Muscle of leg (tissue), 11 donors: ENCODE measurements around the gene CRADD. TPM values are rescaled to one million over a fixed set of nuclear protein-coding genes. Genes with fewer than 3 reads are reported as not detected.

Source experiments
- DNase-seq: peaks from one replicate; pipeline ENCODE4 v3.0.0; 2013
- H3K27ac ChIP-seq: one replicate; pipeline ENCODE4 v1.5.1; 2013; ENCODE audit warnings: mild to moderate bottlenecking, low read length, control low read depth
- H3K27me3 ChIP-seq: one replicate; pipeline ENCODE4 v1.6.1; 2013; ENCODE audit warnings: low read length; ENCODE audit not compliant: control insufficient read depth, insufficient read depth
- H3K36me3 ChIP-seq: one replicate; pipeline ENCODE4 v1.6.1; 2013; ENCODE audit warnings: low read length; ENCODE audit not compliant: control insufficient read depth, insufficient read depth
- H3K4me1 ChIP-seq: one replicate; pipeline ENCODE4 v1.6.1; 2013; ENCODE audit warnings: low read length; ENCODE audit not compliant: control insufficient read depth, insufficient read depth
- H3K4me3 ChIP-seq: one replicate; pipeline ENCODE4 v1.5.1; 2013; ENCODE audit warnings: low read length, control low read depth
- H3K9me3 ChIP-seq: replicated peaks from 2 replicates; pipeline ENCODE4 v1.6.1; 2013; ENCODE audit warnings: low read depth, low read length; ENCODE audit not compliant: control insufficient read depth
- WGBS: methylation state at CpG from one replicate; pipeline ENCODE4 v1.1.5; 2013; ENCODE audit warnings: missing lambda C conversion rate; ENCODE audit not compliant: insufficient coverage; 5-methylcytosine and 5-hydroxymethylcytosine counted together
- polyA plus RNA-seq, 8 donors: library from polyadenylated mRNA; unstranded; fragments of 120-200 nt; gene quantifications; one replicate each; pipeline versions ENCODE4 v1.2.1 to v1.2.3, GENCODE V29; 2013; ENCODE audit warnings: inconsistent platforms in 1 of 8, low replicate concordance in 1 of 8; ENCODE audit not compliant: insufficient read length in 8 of 8, insufficient read depth in 1 of 8
- total RNA-seq: library from RNA; stranded (reverse); fragments of 120-200 nt; gene quantifications from one replicate; pipeline ENCODE4 v1.2.4, GENCODE V29; 2013

Gene CRADD
- total and polyA plus RNA-seq, 9 donors = 9.1 to 15.2 (median 12.9) TPM

DNA sequence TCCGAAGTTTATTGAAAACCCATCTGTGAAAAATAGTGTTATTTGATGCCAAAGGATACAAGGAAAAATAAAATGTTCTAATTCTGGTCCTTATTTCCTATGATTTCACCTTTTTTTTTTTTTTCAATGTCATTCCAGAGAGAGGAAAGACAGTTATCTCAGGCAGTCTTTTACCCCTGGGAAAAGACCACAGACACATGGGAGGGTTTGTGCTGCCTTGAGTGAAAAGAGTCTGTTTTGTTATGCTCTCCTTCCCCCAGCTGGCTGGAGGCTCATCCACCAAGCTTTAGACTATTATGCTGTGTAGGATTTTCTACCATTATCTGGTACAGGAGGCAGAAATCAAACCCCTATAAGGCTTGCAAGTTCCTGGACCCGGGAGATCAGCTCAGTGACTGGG, 151.8 kb downstream of the CRADD start:
- Histone ChIP-seq H3K4me3 (no peak overlapping the region), H3K4me1 (peaks cover 33% of the 10 kb centered on the region), H3K9me3 (no peaks in the 10 kb centered on the region), H3K27ac (peak overlapping the region; percentile 67), H3K27me3 (no peaks in the 10 kb centered on the region), H3K36me3 (no peaks in the 10 kb centered on the region)
- no CpG with 5 or more reads among the region's 2 CpGs for WGBS
- peak; percentile 76 for DNase-seq

DNA sequence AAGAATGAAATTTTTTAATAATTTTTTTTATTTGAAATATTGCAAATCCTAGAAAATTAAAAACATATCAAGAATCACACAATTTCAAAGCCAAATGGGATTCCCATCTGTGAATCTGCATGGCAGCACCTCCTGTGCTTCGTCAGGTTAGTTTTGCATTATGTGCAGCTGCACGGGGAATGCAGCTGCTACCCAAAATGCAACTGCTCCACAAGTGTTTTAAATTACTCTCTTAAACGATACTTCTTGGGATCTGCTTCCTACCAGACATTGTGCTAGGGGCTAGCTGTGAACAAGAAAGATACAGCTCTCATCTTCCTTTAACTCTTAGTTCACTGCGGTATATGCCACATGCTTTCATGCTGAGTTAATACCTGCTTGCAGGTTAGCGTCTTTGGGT, 154.2 kb downstream of the CRADD start:
- peak; percentile 52 for DNase-seq

DNA sequence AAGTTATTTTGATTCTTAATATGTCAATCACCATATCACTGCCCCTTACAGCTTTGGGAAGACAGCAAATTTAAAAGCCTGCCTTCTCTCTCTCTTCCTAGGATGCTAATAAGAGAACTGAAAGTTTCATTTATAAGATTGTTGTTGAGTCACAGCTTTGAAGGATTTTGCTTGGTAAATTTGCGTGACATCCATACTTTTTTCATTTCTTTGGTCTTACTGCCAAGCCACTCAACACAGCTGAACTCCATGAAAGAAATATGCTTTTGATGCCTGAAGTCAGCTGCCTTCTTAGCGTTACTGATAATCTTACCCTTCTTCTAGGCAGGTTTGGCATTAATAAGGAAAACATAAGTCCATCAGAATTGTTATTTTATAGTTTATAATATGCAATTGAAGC, 155.0 kb downstream of the CRADD start:
- no CpG with 5 or more reads among the region's 2 CpGs for WGBS
- Histone ChIP-seq H3K9me3 (no peaks in the 10 kb centered on the region), H3K27ac (no peak overlapping the region), H3K27me3 (no peaks in the 10 kb centered on the region), H3K4me1 (peaks cover 12% of the 10 kb centered on the region), H3K4me3 (no peak overlapping the region), H3K36me3 (no peaks in the 10 kb centered on the region)
- DNase-seq = no peak

More for the DNA sequence above, 154.2 kb downstream of the CRADD start:
- Histone ChIP-seq H3K9me3 (no peaks in the 10 kb centered on the region), H3K36me3 (no peaks in the 10 kb centered on the region), H3K4me1 (peaks cover 17% of the 10 kb centered on the region), H3K27ac (no peak overlapping the region), H3K4me3 (no peak overlapping the region), H3K27me3 (no peaks in the 10 kb centered on the region)
- 51% methylated on average over 5 of the region's 5 CpGs for WGBS

DNA sequence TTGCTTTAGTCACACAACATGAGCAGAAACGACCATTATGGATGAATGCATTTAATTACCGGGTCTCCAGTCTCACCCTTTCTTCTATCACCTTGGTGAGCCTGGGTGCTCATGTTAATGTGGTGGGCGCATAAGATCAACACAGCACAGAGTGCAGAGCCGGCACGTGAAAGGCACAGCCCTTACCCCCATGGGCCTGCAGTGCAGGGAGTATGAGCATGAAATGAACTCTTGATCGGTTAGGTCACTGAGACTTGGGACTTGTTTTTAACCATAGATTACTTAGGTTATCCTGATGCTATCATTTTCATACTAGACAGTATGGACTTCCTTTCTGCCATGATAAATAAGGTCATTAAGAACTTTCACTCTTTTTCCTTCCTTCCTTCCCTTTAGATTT, 156.8 kb downstream of the CRADD start:
- no CpG with 5 or more reads among the region's 6 CpGs for WGBS
- H3K4me1 ChIP-seq = peaks cover 15% of the 10 kb centered on the region
- no peak overlapping the region for H3K27ac ChIP-seq
- H3K27me3 ChIP-seq = no peaks in the 10 kb centered on the region
- DNase-seq = no peak
- no peaks in the 10 kb centered on the region for H3K36me3 ChIP-seq
- H3K9me3 ChIP-seq = no peaks in the 10 kb centered on the region
- H3K4me3 ChIP-seq = no peak overlapping the region

DNA sequence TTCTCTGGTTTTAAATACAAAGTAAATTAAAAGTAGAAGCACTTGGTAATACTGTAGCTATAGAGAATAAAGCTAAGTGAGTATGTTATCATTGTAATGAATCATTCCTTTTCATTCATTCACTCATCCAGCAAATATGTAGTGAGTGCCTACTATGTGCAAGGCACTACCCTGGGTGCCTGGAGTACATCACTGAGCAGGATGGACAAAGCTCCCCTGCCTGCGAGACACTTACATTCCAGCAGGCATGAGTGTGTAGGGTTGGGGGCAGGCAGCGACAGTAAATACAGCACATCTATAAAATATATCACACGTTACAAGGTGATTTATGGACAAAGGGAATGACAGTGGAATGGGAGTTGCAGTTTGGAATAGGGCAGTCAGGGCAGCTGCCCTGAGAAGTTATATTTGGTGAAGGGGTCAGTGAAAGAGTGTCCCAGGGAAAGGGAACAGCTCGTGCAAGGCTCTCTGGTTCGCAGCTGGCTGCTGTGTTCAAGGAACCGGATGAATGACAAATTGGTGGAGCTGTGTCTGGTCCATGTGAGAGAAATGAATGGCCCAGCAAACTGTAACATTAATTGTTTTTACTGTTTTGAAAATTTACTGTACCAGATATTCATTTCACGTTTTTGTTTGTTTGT, 159.6 kb downstream of the CRADD start:
- Histone ChIP-seq H3K27ac (no peak overlapping the region), H3K36me3 (no peaks in the 10 kb centered on the region), H3K27me3 (no peaks in the 10 kb centered on the region), H3K4me3 (no peak overlapping the region), H3K4me1 (peaks cover 3% of the 10 kb centered on the region), H3K9me3 (no peaks in the 10 kb centered on the region)
- DNase-seq = no peak
- WGBS = 73% methylated on average over 3 of the region's 7 CpGs

DNA sequence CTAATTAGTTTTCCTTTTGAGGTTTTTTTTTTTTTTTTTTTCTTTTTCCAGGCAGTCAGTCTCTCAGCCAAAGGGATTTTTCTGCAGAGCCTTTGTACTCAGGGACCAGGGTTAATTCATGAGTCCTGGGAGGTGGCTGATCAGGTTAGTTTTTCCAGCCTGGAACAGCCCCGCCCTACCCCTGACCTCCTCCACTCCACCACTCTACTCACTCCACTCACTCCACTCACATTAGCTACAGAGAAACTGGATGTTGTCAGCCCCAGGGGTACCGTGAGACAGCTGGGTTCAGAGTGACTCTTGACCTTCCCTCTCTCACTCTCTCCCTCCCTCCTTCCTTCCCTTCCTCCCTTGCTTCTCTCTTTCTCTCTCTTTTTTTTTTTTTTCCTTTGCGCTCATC, 161.0 kb downstream of the CRADD start:
- 54% methylated on average over 2 of the region's 3 CpGs for WGBS
- no peak overlapping the region for H3K27ac ChIP-seq
- peak; percentile 47 for DNase-seq

DNA sequence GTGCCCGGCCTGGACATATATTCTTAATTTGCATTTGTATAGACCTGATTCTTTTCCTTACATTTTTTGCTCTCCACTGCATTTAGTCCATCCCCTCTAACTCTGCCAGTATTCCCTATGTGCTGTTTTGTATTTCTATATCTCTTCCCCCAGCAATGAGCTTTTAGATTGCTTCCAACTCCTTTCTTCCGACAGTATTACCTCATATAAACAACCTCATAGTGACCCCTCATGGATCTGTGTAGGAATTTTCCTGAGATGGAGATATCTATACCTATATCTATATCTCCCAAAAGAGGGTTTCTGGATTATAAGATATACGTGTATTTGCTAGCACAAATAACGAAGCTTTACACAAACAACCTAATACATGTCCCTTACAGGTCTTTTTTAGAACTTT, 161.9 kb downstream of the CRADD start:
- H3K9me3 ChIP-seq = no peaks in the 10 kb centered on the region
- no peak overlapping the region for H3K27ac ChIP-seq
- peak; percentile 46 for DNase-seq
- 80% methylated on average over 1 of the region's 4 CpGs for WGBS
- H3K36me3 ChIP-seq = no peaks in the 10 kb centered on the region
- peaks cover 3% of the 10 kb centered on the region for H3K4me1 ChIP-seq
- H3K27me3 ChIP-seq = no peaks in the 10 kb centered on the region
- H3K4me3 ChIP-seq = no peak overlapping the region

More for the DNA sequence above, 161.0 kb downstream of the CRADD start:
- Histone ChIP-seq H3K36me3 (no peaks in the 10 kb centered on the region), H3K9me3 (no peaks in the 10 kb centered on the region), H3K4me1 (peaks cover 3% of the 10 kb centered on the region), H3K4me3 (no peak overlapping the region), H3K27me3 (no peaks in the 10 kb centered on the region)

DNA sequence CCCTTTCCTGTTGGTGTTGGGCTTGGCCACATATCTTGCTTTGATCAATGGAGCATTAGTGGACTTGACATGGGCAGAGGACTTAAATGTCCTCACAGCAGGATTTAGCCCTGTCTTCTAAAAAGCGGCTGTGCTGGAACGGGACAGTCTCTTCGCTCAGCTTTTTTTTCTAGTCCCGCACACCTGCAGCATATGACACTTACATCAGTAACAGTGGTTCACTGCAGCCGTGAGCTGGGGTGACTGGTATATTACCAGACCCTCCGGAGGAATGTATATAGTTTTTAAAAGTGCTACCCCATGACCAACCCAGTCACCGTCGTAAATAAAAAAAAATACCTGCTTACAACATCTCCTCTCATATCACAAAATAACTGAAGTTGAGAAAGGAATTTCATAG, 164.5 kb downstream of the CRADD start:
- H3K27ac ChIP-seq = no peak overlapping the region
- 100% methylated on average over 3 of the region's 8 CpGs for WGBS
- H3K4me1 ChIP-seq = peaks cover 13% of the 10 kb centered on the region
- H3K4me3 ChIP-seq = no peak overlapping the region
- no peak for DNase-seq
- no peaks in the 10 kb centered on the region for H3K9me3 ChIP-seq
- H3K27me3 ChIP-seq = no peaks in the 10 kb centered on the region
- no peaks in the 10 kb centered on the region for H3K36me3 ChIP-seq

DNA sequence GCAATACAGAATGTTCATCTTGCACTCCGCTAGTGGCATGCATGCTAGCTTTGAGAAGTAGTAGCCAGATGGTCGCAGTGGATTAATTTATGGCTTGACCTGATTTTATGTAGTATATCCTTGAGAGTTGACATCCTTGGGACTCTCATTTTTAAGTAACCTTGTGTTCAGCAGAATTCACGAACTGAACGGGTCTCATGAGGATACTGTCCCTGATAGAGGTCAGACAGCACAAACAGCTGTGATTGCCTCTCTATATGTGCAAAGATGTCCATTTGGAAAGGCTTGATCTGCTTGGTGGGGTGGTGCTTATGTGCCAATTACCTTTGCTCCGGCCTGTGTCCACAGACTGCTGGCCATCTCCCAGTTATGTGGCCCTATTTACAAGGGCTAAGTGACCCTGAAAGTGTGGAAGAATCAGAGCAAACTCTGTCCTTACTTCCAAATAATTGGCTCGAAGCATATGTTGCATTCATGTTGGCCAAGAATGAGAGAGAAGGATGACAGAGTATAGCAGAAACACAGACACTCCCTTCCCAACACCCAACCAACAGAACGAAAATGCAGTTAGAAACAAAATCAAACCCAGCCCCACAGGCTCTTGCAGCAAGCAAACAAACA, 167.1 kb downstream of the CRADD start:
- no peak overlapping the region for H3K4me3 ChIP-seq
- peak; percentile 93 for DNase-seq
- no peaks in the 10 kb centered on the region for H3K27me3 ChIP-seq
- H3K4me1 ChIP-seq = peaks cover 16% of the 10 kb centered on the region
- WGBS = 53% methylated on average over 2 of the region's 7 CpGs
- no peaks in the 10 kb centered on the region for H3K9me3 ChIP-seq
- H3K36me3 ChIP-seq = no peaks in the 10 kb centered on the region
- H3K27ac ChIP-seq = peak overlapping the region; percentile 77

DNA sequence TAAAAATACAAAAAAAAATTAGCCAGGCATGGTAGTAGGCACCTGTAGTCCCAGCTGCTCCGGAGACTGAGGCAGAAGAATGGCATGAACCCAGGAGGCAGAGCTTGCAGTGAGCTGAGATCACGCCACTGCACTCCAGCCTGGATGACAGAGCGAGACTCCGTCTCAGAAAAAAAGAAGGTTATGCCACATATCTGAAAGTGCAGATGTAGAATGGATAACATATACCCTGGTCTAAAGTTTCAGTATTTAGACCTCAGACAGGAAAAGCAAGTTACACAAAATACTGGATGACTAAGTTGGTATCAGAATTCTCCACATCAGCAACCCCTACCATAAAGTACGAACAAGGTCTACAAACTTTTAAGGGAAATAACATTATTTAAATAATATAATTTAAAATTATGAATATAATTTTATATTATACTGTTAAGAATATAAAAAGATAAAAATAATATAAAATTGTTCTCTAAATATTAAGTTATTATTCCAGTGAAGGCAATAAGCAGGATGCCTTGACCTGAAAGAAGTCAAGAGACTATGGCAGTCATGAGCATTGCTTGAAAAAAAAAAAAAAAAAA, 169.9 kb downstream of the CRADD start:
- no CpG with 5 or more reads among the region's 5 CpGs for WGBS
- no peak for DNase-seq
- no peak overlapping the region for H3K27ac ChIP-seq

More for the DNA sequence above, 169.9 kb downstream of the CRADD start:
- Histone ChIP-seq H3K27me3 (no peaks in the 10 kb centered on the region), H3K36me3 (no peaks in the 10 kb centered on the region), H3K4me3 (no peak overlapping the region), H3K4me1 (peaks cover 16% of the 10 kb centered on the region), H3K9me3 (no peaks in the 10 kb centered on the region)
